HepG2 (cell line): ENCODE results near the gene STX1B. TPM values are rescaled to one million over a fixed set of nuclear protein-coding genes. Genes with fewer than 3 reads are reported as not detected.

Source experiments
- GLMP ChIP-seq: sonication (generic); formaldehyde crosslinking; IDR thresholded peaks from 2 replicates; pipeline ENCODE4 v1.9.0; 2021; ENCODE audit warnings: missing genetic modification reagents, mild to moderate bottlenecking, borderline replicate concordance
- GZF1 ChIP-seq: sonication (generic); formaldehyde crosslinking; IDR thresholded peaks from 2 replicates; pipeline ENCODE4 v1.5.1; 2020; ENCODE audit warnings: mild to moderate bottlenecking, missing genetic modification reagents
- IKZF1 ChIP-seq: fragments of 450-650 bp; IDR thresholded peaks from 2 replicates; pipeline ENCODE4 v1.7.1; 2016
- KLF12 ChIP-seq: sonication (generic); formaldehyde crosslinking; IDR thresholded peaks from 2 replicates; pipeline ENCODE4 v1.4.0; 2020; ENCODE audit warnings: missing genetic modification reagents, borderline replicate concordance
- MAFF ChIP-seq: IDR thresholded peaks from 2 replicates; pipeline ENCODE4 v1.6.1; 2011; ENCODE audit warnings: low read depth, low read length, improper control_type of control experiment
- NFKBIZ ChIP-seq: IDR thresholded peaks from 2 replicates; pipeline ENCODE4 v1.6.1; 2018; ENCODE audit warnings: missing genetic modification reagents, missing compliant biosample characterization
- NRL ChIP-seq: sonication (generic); formaldehyde crosslinking; IDR thresholded peaks from 2 replicates; pipeline ENCODE4 v1.5.0; 2020; ENCODE audit warnings: missing genetic modification reagents, mild to moderate bottlenecking, moderate library complexity, borderline replicate concordance
- POLR2AphosphoS2 ChIP-seq: IDR thresholded peaks from 2 replicates; pipeline ENCODE4 v1.6.1; 2011; ENCODE audit warnings: low read depth, low read length, improper control_type of control experiment
- TBL1XR1 ChIP-seq: fragments of 150-350 bp; IDR thresholded peaks from 2 replicates; pipeline ENCODE4 v1.6.1; 2014; ENCODE audit warnings: borderline replicate concordance, low read length; ENCODE audit not compliant: partially characterized antibody
- TBX3 ChIP-seq: fragments of 450-650 bp; IDR thresholded peaks from 2 replicates; pipeline ENCODE4 v1.6.1; 2017; ENCODE audit warnings: antibody characterized with exemption, mild to moderate bottlenecking, inconsistent platforms, borderline replicate concordance
- ZFY ChIP-seq: sonication (generic); formaldehyde crosslinking; IDR thresholded peaks from 2 replicates; pipeline ENCODE4 v1.4.0; 2020; ENCODE audit warnings: missing genetic modification reagents
- ZNF274 ChIP-seq: sonication (generic); formaldehyde crosslinking; IDR thresholded peaks from 2 replicates; pipeline ENCODE4 v1.5.1; 2020; ENCODE audit warnings: mild to moderate bottlenecking, missing genetic modification reagents
- ZNF441 ChIP-seq: sonication (generic); formaldehyde crosslinking; IDR thresholded peaks from 2 replicates; pipeline ENCODE4 v1.7.0; 2021; ENCODE audit warnings: missing genetic modification reagents, borderline replicate concordance
- ZNF780A ChIP-seq: sonication (generic); formaldehyde crosslinking; IDR thresholded peaks from 2 replicates; pipeline ENCODE4 v1.8.0; 2022; ENCODE audit warnings: mild to moderate bottlenecking, missing genetic modification reagents, moderate library complexity
- ZNF788 ChIP-seq: sonication (generic); formaldehyde crosslinking; IDR thresholded peaks from 2 replicates; pipeline ENCODE4 v1.5.0; 2020; ENCODE audit warnings: mild to moderate bottlenecking, missing genetic modification reagents, borderline replicate concordance
- ZNF790 ChIP-seq: sonication (generic); formaldehyde crosslinking; IDR thresholded peaks from 2 replicates; pipeline ENCODE4 v1.8.0; 2022; ENCODE audit warnings: missing genetic modification reagents, mild to moderate bottlenecking, borderline replicate concordance
- polyA plus RNA-seq, 8 experiments: library from polyadenylated mRNA; depleted of rRNA in 3 of 8; stranded (reverse) in 7 of 8; unstranded in 1 of 8; fragments of >200 nt; fragmentation: Illumina TruSeq in 4 of 8; extraction: Trizol in 4 of 8; gene quantifications; 2 replicates each; pipeline versions ENCODE4 v1.2.1 to v1.2.3, GENCODE V29; 2011 to 2016; ENCODE audit warnings: low read depth in 4 of 8, missing spikeins in 1 of 8, mixed read lengths in 1 of 8; ENCODE audit not compliant: insufficient read depth in 1 of 8
- total RNA-seq, 5 experiments: library from RNA; depleted of rRNA; stranded (reverse); fragments of >200 nt; fragmentation: Illumina TruSeq; extraction: Trizol; gene quantifications; 2 replicates each; pipeline ENCODE4 v1.2.3, GENCODE V29; 2016; ENCODE audit warnings: low read depth in 1 of 5
- TF ChIP-seq, protein P1 (sequence below): sonication (generic); formaldehyde crosslinking; IDR thresholded peaks from 2 replicates; pipeline ENCODE4 v1.4.0; 2020; ENCODE audit warnings: missing genetic modification reagents, borderline replicate concordance
- TF ChIP-seq, protein P2 (sequence below): sonication (generic); formaldehyde crosslinking; IDR thresholded peaks from 2 replicates; pipeline ENCODE4 v1.5.0; 2020; ENCODE audit warnings: mild to moderate bottlenecking, missing genetic modification reagents, moderate library complexity
- TF ChIP-seq, protein P3 (sequence below): sonication (generic); formaldehyde crosslinking; IDR thresholded peaks from 2 replicates; pipeline ENCODE4 v1.4.0; 2020; ENCODE audit warnings: missing genetic modification reagents; ENCODE audit errors: not compliant biosample characterization
- TF ChIP-seq, protein P4 (sequence below): sonication (generic); formaldehyde crosslinking; IDR thresholded peaks from 2 replicates; pipeline ENCODE4 v1.5.0; 2020; ENCODE audit warnings: mild to moderate bottlenecking, low read depth, missing genetic modification reagents, borderline replicate concordance

The STX1B gene
- total and polyA plus RNA-seq, 2 of the 13 experiments (the other 11 are each of a cell fraction or from before 2014, with no cell fraction given): 2.1 to 3.0 TPM

GRCh38 chr16:30957456-30958174 is 52.8 kb downstream of the STX1B start, which contains the start of gene SETD1A (continued):
- TF ChIP-seq, protein P1, sequence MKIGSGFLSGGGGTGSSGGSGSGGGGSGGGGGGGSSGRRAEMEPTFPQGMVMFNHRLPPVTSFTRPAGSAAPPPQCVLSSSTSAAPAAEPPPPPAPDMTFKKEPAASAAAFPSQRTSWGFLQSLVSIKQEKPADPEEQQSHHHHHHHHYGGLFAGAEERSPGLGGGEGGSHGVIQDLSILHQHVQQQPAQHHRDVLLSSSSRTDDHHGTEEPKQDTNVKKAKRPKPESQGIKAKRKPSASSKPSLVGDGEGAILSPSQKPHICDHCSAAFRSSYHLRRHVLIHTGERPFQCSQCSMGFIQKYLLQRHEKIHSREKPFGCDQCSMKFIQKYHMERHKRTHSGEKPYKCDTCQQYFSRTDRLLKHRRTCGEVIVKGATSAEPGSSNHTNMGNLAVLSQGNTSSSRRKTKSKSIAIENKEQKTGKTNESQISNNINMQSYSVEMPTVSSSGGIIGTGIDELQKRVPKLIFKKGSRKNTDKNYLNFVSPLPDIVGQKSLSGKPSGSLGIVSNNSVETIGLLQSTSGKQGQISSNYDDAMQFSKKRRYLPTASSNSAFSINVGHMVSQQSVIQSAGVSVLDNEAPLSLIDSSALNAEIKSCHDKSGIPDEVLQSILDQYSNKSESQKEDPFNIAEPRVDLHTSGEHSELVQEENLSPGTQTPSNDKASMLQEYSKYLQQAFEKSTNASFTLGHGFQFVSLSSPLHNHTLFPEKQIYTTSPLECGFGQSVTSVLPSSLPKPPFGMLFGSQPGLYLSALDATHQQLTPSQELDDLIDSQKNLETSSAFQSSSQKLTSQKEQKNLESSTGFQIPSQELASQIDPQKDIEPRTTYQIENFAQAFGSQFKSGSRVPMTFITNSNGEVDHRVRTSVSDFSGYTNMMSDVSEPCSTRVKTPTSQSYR (CRISPR knock-in tag): peak; percentile 28; the same call in 1 of the 2 replicates
- TF ChIP-seq KLF12 (peak; percentile 69), NRL (peak; percentile 65; the same call in 1 of the 2 replicates), ZNF274 (CRISPR knock-in tag) (peak; percentile 60; the same call in 1 of the 2 replicates), TBX3 (peak; percentile 89), IKZF1 (no peak), ZNF780A (0 out of 2 replicates have a peak, but pooled peaks have one; percentile 67), MAFF (no peak), GLMP (CRISPR knock-in tag) (no peak), ZNF441 (peak; percentile 29; the same call in 1 of the 2 replicates), ZNF788 (peak; percentile 72), ZNF790 (no peak; the same call in 1 of the 2 replicates), GZF1 (CRISPR knock-in tag) (peak; percentile 66; the same call in 1 of the 2 replicates), NFKBIZ (CRISPR knock-in tag) (peak; percentile 47; the same call in 1 of the 2 replicates), TBL1XR1 (no peak), ZFY (CRISPR knock-in tag) (peak; percentile 82), POLR2AphosphoS2 (peak; percentile 5; the same call in 1 of the 2 replicates)
- TF ChIP-seq, protein P2, sequence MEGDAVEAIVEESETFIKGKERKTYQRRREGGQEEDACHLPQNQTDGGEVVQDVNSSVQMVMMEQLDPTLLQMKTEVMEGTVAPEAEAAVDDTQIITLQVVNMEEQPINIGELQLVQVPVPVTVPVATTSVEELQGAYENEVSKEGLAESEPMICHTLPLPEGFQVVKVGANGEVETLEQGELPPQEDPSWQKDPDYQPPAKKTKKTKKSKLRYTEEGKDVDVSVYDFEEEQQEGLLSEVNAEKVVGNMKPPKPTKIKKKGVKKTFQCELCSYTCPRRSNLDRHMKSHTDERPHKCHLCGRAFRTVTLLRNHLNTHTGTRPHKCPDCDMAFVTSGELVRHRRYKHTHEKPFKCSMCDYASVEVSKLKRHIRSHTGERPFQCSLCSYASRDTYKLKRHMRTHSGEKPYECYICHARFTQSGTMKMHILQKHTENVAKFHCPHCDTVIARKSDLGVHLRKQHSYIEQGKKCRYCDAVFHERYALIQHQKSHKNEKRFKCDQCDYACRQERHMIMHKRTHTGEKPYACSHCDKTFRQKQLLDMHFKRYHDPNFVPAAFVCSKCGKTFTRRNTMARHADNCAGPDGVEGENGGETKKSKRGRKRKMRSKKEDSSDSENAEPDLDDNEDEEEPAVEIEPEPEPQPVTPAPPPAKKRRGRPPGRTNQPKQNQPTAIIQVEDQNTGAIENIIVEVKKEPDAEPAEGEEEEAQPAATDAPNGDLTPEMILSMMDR: 0 out of 2 replicates have a peak, but pooled peaks have one; percentile 4
- TF ChIP-seq, protein P3, sequence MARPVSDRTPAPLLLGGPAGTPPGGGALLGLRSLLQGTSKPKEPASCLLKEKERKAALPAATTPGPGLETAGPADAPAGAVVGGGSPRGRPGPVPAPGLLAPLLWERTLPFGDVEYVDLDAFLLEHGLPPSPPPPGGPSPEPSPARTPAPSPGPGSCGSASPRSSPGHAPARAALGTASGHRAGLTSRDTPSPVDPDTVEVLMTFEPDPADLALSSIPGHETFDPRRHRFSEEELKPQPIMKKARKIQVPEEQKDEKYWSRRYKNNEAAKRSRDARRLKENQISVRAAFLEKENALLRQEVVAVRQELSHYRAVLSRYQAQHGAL (CRISPR knock-in tag): no peak
- TF ChIP-seq, protein P4, sequence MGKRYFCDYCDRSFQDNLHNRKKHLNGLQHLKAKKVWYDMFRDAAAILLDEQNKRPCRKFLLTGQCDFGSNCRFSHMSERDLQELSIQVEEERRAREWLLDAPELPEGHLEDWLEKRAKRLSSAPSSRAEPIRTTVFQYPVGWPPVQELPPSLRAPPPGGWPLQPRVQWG (CRISPR knock-in tag): no peak
